Endothelial cell of umbilical vein (primary cell): ENCODE measurements around the gene GPX5. TPM values are rescaled to one million over a fixed set of nuclear protein-coding genes. Genes with fewer than 3 reads are reported as not detected.
A peak's percentile ranks its signal among the peaks of the same experiment; 100 is the strongest.

Experiments
- BruUV-seq: library from RNA; stranded (reverse); fragments of 400-500 nt; replicated peaks from 2 replicates; lab custom pipeline; 2021; lab: Mats Ljungman, UMichigan
- CTCF ChIA-PET: fragments of 300-600, 350-600 bp; sonication (Branson Sonifier 250); formaldehyde crosslinking; loops from one replicate; lab custom pipeline; 2021; ENCODE audit warnings: antibody characterized with exemption, inconsistent platforms; lab: Charles Lee
- POLR2A ChIA-PET: fragments of 300-600, 350-600 bp; sonication (Branson Sonifier 250); formaldehyde crosslinking; loops from one replicate; lab custom pipeline; 2021; ENCODE audit warnings: antibody characterized with exemption, inconsistent platforms; lab: Charles Lee
- DNase-seq: peaks from one replicate; pipeline ENCODE4 v3.0.0-alpha.2; 2011; ENCODE audit warnings: low read depth, low spot score
- FAIRE-seq: peaks from 2 replicates; lab custom pipeline; 2011; peaks lifted over from hg19 to GRCh38; lab: Jason Lieb, UNC
- H2AFZ ChIP-seq: 2 replicates; pipeline ENCODE4 v1.6.0; 2012; ENCODE audit warnings: low read depth, low read length, control low read depth, inconsistent platforms
- H3K27ac ChIP-seq: 2 replicates; pipeline ENCODE4 v1.5.1; 2011; ENCODE audit warnings: low read depth, mild to moderate bottlenecking, control low read depth, low read length, moderate library complexity; ENCODE audit not compliant: insufficient read depth
- H3K27me3 ChIP-seq, 2 experiments: 2 replicates each; pipeline versions ENCODE4 v1.6.0 to v1.6.1; 2011; ENCODE audit warnings: low read length in 2 of 2, mixed read lengths in 1 of 2; ENCODE audit not compliant: control insufficient read depth in 2 of 2, insufficient read depth in 2 of 2
- H3K36me3 ChIP-seq, 2 experiments: 2 replicates in 1 of 2; 3 replicates in 1 of 2; pipeline ENCODE4 v1.5.1; 2011; ENCODE audit warnings: low read length in 2 of 2, mild to moderate bottlenecking in 1 of 2, moderate library complexity in 1 of 2; ENCODE audit not compliant: control insufficient read depth in 2 of 2, insufficient read depth in 2 of 2; ENCODE audit errors: extremely low read depth in 1 of 2
- H3K4me1 ChIP-seq: 3 replicates; pipeline ENCODE4 v1.5.1; 2011; ENCODE audit warnings: mild to moderate bottlenecking, low read length; ENCODE audit not compliant: control insufficient read depth, insufficient read depth; ENCODE audit errors: extremely low read depth
- H3K4me2 ChIP-seq: 2 replicates; pipeline ENCODE4 v1.6.1; 2011; ENCODE audit warnings: low read length, control low read depth, mixed read lengths; ENCODE audit not compliant: insufficient read depth
- H3K4me3 ChIP-seq, 3 experiments: fragments of 200-600 bp in 1 of 3; sonication (generic), shearing (Covaris generic) in 1 of 3; replicated peaks in 1 of 3; 2 replicates each; pipeline ENCODE4 v1.5.1; 2011 to 2016; ENCODE audit warnings: control low read depth in 3 of 3, low read length in 3 of 3, mild to moderate bottlenecking in 2 of 3, inconsistent platforms in 1 of 3, low read depth in 1 of 3, moderate library complexity in 1 of 3; ENCODE audit not compliant: insufficient read depth in 1 of 3
- H3K79me2 ChIP-seq: 2 replicates; pipeline ENCODE4 v1.6.0; 2012; ENCODE audit warnings: low read length, inconsistent platforms; ENCODE audit not compliant: control insufficient read depth, insufficient read depth
- H3K9ac ChIP-seq: replicated peaks from 2 replicates; pipeline ENCODE3; 2011; ENCODE audit warnings: low read length, control low read depth; ENCODE audit not compliant: insufficient read depth; ENCODE audit errors: extremely low read depth
- H3K9me1 ChIP-seq: replicated peaks from 3 replicates; pipeline ENCODE4 v1.6.0; 2011; ENCODE audit warnings: mild to moderate bottlenecking, low read length; ENCODE audit not compliant: control insufficient read depth, insufficient read depth; ENCODE audit errors: extremely low read depth
- H3K9me3 ChIP-seq: replicated peaks from 2 replicates; pipeline ENCODE4 v1.5.1; 2012; ENCODE audit warnings: low read length, inconsistent platforms; ENCODE audit not compliant: control insufficient read depth, insufficient read depth
- H4K20me1 ChIP-seq: replicated peaks from 2 replicates; pipeline ENCODE3; 2011; ENCODE audit warnings: mild to moderate bottlenecking, low read length; ENCODE audit not compliant: control insufficient read depth, insufficient read depth; ENCODE audit errors: extremely low read depth
- CTCF ChIP-seq, 2 donors: IDR thresholded peaks; 1 replicate in 1 of 2; 2 replicates in 1 of 2; pipeline ENCODE4 v1.5.1; 2011; ENCODE audit warnings: low read length in 2 of 2, mild to moderate bottlenecking in 2 of 2, moderate library complexity in 2 of 2, control low read depth in 1 of 2, inconsistent platforms in 1 of 2, low read depth in 1 of 2; ENCODE audit not compliant: insufficient read depth in 1 of 2; ENCODE audit errors: extremely low read depth in 1 of 2
- EZH2 ChIP-seq: IDR thresholded peaks from 2 replicates; pipeline ENCODE4 v1.6.1; 2012; ENCODE audit warnings: borderline replicate concordance, low read depth, mild to moderate bottlenecking, moderate library complexity, low read length, inconsistent platforms; ENCODE audit not compliant: severe bottlenecking
- FOS ChIP-seq: IDR thresholded peaks from 2 replicates; pipeline ENCODE4 v1.6.1; 2011; ENCODE audit warnings: mild to moderate bottlenecking, low read length, moderate library complexity, borderline replicate concordance; ENCODE audit not compliant: insufficient read depth
- GATA2 ChIP-seq: IDR thresholded peaks from 2 replicates; pipeline ENCODE4 v1.7.0; 2011; ENCODE audit warnings: low read depth, mild to moderate bottlenecking, moderate library complexity, mixed read lengths, low read length; ENCODE audit not compliant: insufficient read length, insufficient read depth
- JUN ChIP-seq: IDR thresholded peaks from 2 replicates; pipeline ENCODE4 v1.6.1; 2011; ENCODE audit warnings: borderline replicate concordance, low read depth; ENCODE audit not compliant: insufficient read length, insufficient read depth
- MAX ChIP-seq: IDR thresholded peaks from 2 replicates; pipeline ENCODE4 v1.6.1; 2011; ENCODE audit not compliant: insufficient read depth, insufficient read length
- MYC ChIP-seq: IDR thresholded peaks from one replicate; pipeline ENCODE4 v1.6.1; 2011; ENCODE audit warnings: mild to moderate bottlenecking, low read depth, low read length
- POLR2A ChIP-seq: IDR thresholded peaks from 2 replicates; pipeline ENCODE4 v1.6.1; 2012; ENCODE audit warnings: low read depth, mild to moderate bottlenecking, control low read depth, low read length
- POLR2AphosphoS5 ChIP-seq: IDR thresholded peaks from 2 replicates; pipeline ENCODE4 v1.6.1; 2012; ENCODE audit warnings: low read depth, mild to moderate bottlenecking, control low read depth, low read length, moderate library complexity; ENCODE audit not compliant: insufficient read depth
- dilution Hi-C: fragments of 300-500 bp; cut with MboI; formaldehyde crosslinking; loops from one replicate; pipeline ENCODE4 v1.15.0; 2019; ENCODE audit warnings: low sequenced_read_pairs; ENCODE audit not compliant: extremely low pct_ligation_motif_present
- intact Hi-C: fragments of 100-400 bp; cut with micrococcal nuclease; formaldehyde crosslinking; loops from one replicate; pipeline ENCODE4 v1.10.0; 2022
- polyA plus RNA-seq, 4 experiments: library from polyadenylated mRNA; depleted of rRNA in 3 of 4; stranded (reverse) in 3 of 4; unstranded in 1 of 4; fragments of >200 nt; gene quantifications; 2 replicates each; pipeline versions ENCODE4 v1.2.1 to v1.2.3, GENCODE V29; 2011 to 2012; ENCODE audit warnings: missing spikeins in 1 of 4
- total RNA-seq: library from RNA; stranded (reverse); gene quantifications from 2 replicates; pipeline ENCODE4 v1.2.3, GENCODE V29; 2021

Gene GPX5
- total and polyA plus RNA-seq, 2 donors (not counting 3 experiments of a cell fraction or from before 2014, with no cell fraction given), result not detected

GRCh38 chr6:28537509-28538140, 11.9 kb downstream of the GPX5 start:
- H2AFZ ChIP-seq, result peak overlapping the region; percentile 26
- BruUV-seq, result no TSS peak
- TF ChIP-seq GATA2 (no peak), FOS (no peak), POLR2AphosphoS5 (no peak), MYC (no peak), CTCF (IDR thresholded peaks at IDR 0.05; ENCODE audit: extremely low read depth in 1 of 2, insufficient read depth in 1 of 2, low read depth in 1 of 2, low read length in 2 of 2) (no peak), POLR2A (no peak), EZH2 (no peak), JUN (no peak), MAX (no peak)
- H4K20me1 ChIP-seq, result no peaks in the 10 kb centered on the region
- dilution Hi-C loops, result no loop called here
- peaks cover 5% of the 10 kb centered on the region for H3K4me1 ChIP-seq
- H3K9me1 ChIP-seq, result no peaks in the 10 kb centered on the region
- CTCF ChIA-PET, result interaction anchor here (1.0 kb wide), 1 partner anchor 301 kb away, joined by 3 read pairs; no protein-coding TSS in a partner anchor
- peaks cover 0 to 2% of the 10 kb centered on the region in 2 experiments for H3K27me3 ChIP-seq
- H3K36me3 ChIP-seq, result no peaks in the 10 kb centered on the region
- FAIRE-seq (no peak), DNase-seq (no peak)
- H3K4me2 ChIP-seq, result peak overlapping the region; percentile 78
- H3K4me3 ChIP-seq, result peak overlapping the region in 2 of 3 experiments; percentile 33 to 60
- POLR2A ChIA-PET, result no interaction called here
- intact Hi-C loops, result no loop called here
- H3K79me2 ChIP-seq, result no peaks in the 10 kb centered on the region
- no peaks in the 10 kb centered on the region for H3K9me3 ChIP-seq
- H3K27ac ChIP-seq, result no peak overlapping the region
- no peak overlapping the region for H3K9ac ChIP-seq
